GM12878 (cell line): ENCODE results near the gene BPTF. TPM values are rescaled to one million over a fixed set of nuclear protein-coding genes. Genes with fewer than 3 reads are reported as not detected.
A peak's percentile ranks its signal among the peaks of the same experiment; 100 is the strongest.

Source experiments
- CBFB ChIP-seq: IDR thresholded peaks from 2 replicates; pipeline ENCODE4 v1.6.1; 2016; ENCODE audit warnings: antibody characterized with exemption, low read depth
- CBX3 ChIP-seq: fragments of 200-600 bp; sonication (generic); IDR thresholded peaks from 2 replicates; pipeline ENCODE4 v1.6.1; 2016; ENCODE audit warnings: low read depth, borderline replicate concordance
- IKZF1 ChIP-seq: fragments of 450-650 bp; conservative IDR thresholded peaks from 2 replicates; pipeline ENCODE4 v1.6.1; 2017; ENCODE audit warnings: antibody characterized with exemption, mild to moderate bottlenecking
- NFIC ChIP-seq: IDR thresholded peaks from 2 replicates; pipeline ENCODE4 v1.6.1; 2012; ENCODE audit warnings: low read depth, mild to moderate bottlenecking, inconsistent platforms, low read length, moderate library complexity
- RBBP5 ChIP-seq: fragments of 200-600 bp; sonication (generic); conservative IDR thresholded peaks from 2 replicates; pipeline ENCODE4 v1.6.1; 2016
- RCOR1 ChIP-seq: conservative IDR thresholded peaks from 2 replicates; pipeline ENCODE4 v1.6.1; 2012; ENCODE audit warnings: low read depth, low read length, improper control_type of control experiment
- SREBF1 ChIP-seq: IDR thresholded peaks from 2 replicates; pipeline ENCODE4 v1.6.1; 2012; ENCODE audit warnings: mild to moderate bottlenecking, low read length
- ZNF207 ChIP-seq: fragments of 450-650 bp; IDR thresholded peaks from 2 replicates; pipeline ENCODE4 v1.6.1; 2014; ENCODE audit warnings: antibody characterized with exemption, mild to moderate bottlenecking, borderline replicate concordance
- ZNF384 ChIP-seq: IDR thresholded peaks from 2 replicates; pipeline ENCODE4 v1.6.1; 2012; ENCODE audit warnings: low read depth, mild to moderate bottlenecking, low read length, improper control_type of control experiment, borderline replicate concordance
- polyA plus RNA-seq, 11 experiments: library from polyadenylated mRNA; depleted of rRNA in 4 of 11; unstranded in 6 of 11; stranded (reverse) in 5 of 11; fragments of >200 nt; fragmentation: Nextera tagmentation in 4 of 11; fragmentation: Illumina TruSeq in 1 of 11; extraction: Ambion mirVana in 4 of 11; extraction: Trizol in 1 of 11; gene quantifications; 1 replicate in 1 of 11; 2 replicates in 10 of 11; pipeline versions ENCODE4 v1.2.1 to v1.2.3, GENCODE V29; 2011 to 2016; ENCODE audit warnings: inconsistent platforms in 2 of 11, missing spikeins in 2 of 11, low read depth in 1 of 11
- total RNA-seq, 4 experiments: library from RNA; depleted of rRNA in 3 of 4; stranded (reverse); fragments of >200 nt in 3 of 4; fragmentation: Illumina TruSeq in 1 of 4; extraction: Trizol in 1 of 4; gene quantifications; 2 replicates each; pipeline versions ENCODE4 v1.2.1 to v1.2.3, GENCODE V29; 2013 to 2021
- TF ChIP-seq, protein P1 (sequence below): fragments of 450-650 bp; formaldehyde crosslinking; IDR thresholded peaks from 2 replicates; pipeline ENCODE4 v1.5.0; 2022; ENCODE audit warnings: mild to moderate bottlenecking, missing genetic modification characterization
- TF ChIP-seq, protein P2 (sequence below): fragments of 450-650 bp; formaldehyde crosslinking; IDR thresholded peaks from 2 replicates; pipeline ENCODE4 v1.4.0; 2020; ENCODE audit warnings: mild to moderate bottlenecking, moderate library complexity
- TF ChIP-seq, protein P3 (sequence below): IDR thresholded peaks from 2 replicates; pipeline ENCODE4 v1.6.1; 2011; ENCODE audit warnings: borderline replicate concordance, low read depth, mild to moderate bottlenecking, moderate library complexity, low read length; ENCODE audit not compliant: insufficient read depth, poor library complexity, severe bottlenecking
- TF ChIP-seq, protein P4 (sequence below): IDR thresholded peaks from 2 replicates; pipeline ENCODE4 v1.6.1; 2011; ENCODE audit warnings: mild to moderate bottlenecking, low read depth, low read length, moderate library complexity; ENCODE audit not compliant: insufficient replicate concordance
- TF ChIP-seq, protein P5 (sequence below): IDR thresholded peaks from 2 replicates; pipeline ENCODE4 v1.6.1; 2011; ENCODE audit warnings: low read depth, low read length, improper control_type of control experiment, borderline replicate concordance

BPTF gene
- total and polyA plus RNA-seq, 10 of the 15 experiments (the other 5 are each of a cell fraction or from before 2014, with no cell fraction given): 19.4 to 78.3 (median 44.8) TPM

DNA sequence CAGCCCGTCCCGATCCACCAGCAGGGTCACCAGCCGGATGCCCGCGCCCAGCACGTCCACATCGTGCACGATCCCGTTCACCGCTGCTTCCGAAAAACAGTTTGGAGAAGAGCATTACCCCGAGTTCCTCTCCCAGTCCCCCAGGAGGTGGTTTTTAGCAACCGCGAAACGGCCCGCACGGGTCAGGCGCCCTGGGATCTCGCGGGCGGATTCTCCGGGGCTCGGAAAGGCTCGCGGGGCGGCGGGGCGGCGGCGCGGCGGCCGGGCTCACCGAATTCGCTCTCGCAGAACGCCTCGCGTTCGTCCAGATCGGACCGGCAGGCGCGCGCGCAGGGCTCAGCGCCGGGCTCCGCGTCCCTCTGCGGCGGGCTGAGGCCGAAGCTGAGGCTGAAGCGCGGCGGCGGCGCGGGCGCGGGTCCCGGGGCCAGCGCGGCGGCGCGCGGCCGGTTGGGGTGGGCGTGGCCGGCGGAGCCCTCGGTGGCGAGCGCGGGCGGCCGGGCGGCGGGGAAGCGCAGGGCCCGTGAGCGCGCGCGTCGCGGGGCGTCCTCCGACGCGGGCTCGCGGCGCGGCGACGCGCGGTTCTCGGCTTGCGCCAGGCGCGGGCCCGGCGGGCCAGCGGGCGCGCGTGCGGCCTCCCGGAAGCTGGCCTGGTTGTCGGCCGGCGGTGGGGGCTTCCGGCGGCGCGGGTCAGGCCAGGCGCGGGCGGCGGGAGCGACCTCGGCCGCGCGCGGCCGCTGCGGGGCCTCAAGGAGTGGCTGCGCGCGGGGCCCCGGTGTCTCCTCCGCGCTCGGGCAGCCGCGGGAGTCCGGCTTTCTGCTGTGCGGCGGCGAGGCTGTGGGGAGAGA is 168.1 kb downstream of the BPTF start (continued):
- TF ChIP-seq, protein P1, sequence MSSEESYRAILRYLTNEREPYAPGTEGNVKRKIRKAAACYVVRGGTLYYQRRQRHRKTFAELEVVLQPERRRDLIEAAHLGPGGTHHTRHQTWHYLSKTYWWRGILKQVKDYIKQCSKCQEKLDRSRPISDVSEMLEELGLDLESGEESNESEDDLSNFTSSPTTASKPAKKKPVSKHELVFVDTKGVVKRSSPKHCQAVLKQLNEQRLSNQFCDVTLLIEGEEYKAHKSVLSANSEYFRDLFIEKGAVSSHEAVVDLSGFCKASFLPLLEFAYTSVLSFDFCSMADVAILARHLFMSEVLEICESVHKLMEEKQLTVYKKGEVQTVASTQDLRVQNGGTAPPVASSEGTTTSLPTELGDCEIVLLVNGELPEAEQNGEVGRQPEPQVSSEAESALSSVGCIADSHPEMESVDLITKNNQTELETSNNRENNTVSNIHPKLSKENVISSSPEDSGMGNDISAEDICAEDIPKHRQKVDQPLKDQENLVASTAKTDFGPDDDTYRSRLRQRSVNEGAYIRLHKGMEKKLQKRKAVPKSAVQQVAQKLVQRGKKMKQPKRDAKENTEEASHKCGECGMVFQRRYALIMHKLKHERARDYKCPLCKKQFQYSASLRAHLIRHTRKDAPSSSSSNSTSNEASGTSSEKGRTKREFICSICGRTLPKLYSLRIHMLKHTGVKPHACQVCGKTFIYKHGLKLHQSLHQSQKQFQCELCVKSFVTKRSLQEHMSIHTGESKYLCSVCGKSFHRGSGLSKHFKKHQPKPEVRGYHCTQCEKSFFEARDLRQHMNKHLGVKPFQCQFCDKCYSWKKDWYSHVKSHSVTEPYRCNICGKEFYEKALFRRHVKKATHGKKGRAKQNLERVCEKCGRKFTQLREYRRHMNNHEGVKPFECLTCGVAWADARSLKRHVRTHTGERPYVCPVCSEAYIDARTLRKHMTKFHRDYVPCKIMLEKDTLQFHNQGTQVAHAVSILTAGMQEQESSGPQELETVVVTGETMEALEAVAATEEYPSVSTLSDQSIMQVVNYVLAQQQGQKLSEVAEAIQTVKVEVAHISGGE (CRISPR knock-in tag): no peak
- no peak for TF ChIP-seq CBFB
- peak; percentile 88 for TF ChIP-seq IKZF1
- TF ChIP-seq, protein P2, sequence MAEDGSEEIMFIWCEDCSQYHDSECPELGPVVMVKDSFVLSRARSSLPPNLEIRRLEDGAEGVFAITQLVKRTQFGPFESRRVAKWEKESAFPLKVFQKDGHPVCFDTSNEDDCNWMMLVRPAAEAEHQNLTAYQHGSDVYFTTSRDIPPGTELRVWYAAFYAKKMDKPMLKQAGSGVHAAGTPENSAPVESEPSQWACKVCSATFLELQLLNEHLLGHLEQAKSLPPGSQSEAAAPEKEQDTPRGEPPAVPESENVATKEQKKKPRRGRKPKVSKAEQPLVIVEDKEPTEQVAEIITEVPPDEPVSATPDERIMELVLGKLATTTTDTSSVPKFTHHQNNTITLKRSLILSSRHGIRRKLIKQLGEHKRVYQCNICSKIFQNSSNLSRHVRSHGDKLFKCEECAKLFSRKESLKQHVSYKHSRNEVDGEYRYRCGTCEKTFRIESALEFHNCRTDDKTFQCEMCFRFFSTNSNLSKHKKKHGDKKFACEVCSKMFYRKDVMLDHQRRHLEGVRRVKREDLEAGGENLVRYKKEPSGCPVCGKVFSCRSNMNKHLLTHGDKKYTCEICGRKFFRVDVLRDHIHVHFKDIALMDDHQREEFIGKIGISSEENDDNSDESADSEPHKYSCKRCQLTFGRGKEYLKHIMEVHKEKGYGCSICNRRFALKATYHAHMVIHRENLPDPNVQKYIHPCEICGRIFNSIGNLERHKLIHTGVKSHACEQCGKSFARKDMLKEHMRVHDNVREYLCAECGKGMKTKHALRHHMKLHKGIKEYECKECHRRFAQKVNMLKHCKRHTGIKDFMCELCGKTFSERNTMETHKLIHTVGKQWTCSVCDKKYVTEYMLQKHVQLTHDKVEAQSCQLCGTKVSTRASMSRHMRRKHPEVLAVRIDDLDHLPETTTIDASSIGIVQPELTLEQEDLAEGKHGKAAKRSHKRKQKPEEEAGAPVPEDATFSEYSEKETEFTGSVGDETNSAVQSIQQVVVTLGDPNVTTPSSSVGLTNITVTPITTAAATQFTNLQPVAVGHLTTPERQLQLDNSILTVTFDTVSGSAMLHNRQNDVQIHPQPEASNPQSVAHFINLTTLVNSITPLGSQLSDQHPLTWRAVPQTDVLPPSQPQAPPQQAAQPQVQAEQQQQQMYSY (CRISPR knock-in tag): no peak
- no peak for TF ChIP-seq ZNF384
- TF ChIP-seq, protein P3, sequence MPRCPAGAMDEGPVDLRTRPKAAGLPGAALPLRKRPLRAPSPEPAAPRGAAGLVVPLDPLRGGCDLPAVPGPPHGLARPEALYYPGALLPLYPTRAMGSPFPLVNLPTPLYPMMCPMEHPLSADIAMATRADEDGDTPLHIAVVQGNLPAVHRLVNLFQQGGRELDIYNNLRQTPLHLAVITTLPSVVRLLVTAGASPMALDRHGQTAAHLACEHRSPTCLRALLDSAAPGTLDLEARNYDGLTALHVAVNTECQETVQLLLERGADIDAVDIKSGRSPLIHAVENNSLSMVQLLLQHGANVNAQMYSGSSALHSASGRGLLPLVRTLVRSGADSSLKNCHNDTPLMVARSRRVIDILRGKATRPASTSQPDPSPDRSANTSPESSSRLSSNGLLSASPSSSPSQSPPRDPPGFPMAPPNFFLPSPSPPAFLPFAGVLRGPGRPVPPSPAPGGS: no peak
- TF ChIP-seq SREBF1: no peak
- no peak for TF ChIP-seq RCOR1
- TF ChIP-seq RBBP5: no peak
- TF ChIP-seq, protein P4, sequence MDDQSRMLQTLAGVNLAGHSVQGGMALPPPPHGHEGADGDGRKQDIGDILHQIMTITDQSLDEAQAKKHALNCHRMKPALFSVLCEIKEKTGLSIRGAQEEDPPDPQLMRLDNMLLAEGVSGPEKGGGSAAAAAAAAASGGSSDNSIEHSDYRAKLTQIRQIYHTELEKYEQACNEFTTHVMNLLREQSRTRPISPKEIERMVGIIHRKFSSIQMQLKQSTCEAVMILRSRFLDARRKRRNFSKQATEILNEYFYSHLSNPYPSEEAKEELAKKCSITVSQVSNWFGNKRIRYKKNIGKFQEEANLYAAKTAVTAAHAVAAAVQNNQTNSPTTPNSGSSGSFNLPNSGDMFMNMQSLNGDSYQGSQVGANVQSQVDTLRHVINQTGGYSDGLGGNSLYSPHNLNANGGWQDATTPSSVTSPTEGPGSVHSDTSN: no peak
- TF ChIP-seq, protein P5, sequence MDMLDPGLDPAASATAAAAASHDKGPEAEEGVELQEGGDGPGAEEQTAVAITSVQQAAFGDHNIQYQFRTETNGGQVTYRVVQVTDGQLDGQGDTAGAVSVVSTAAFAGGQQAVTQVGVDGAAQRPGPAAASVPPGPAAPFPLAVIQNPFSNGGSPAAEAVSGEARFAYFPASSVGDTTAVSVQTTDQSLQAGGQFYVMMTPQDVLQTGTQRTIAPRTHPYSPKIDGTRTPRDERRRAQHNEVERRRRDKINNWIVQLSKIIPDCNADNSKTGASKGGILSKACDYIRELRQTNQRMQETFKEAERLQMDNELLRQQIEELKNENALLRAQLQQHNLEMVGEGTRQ: no peak
- TF ChIP-seq ZNF207: 0 out of 2 replicates have a peak, but pooled peaks have one; percentile 27
- TF ChIP-seq CBX3: no peak
- TF ChIP-seq NFIC: no peak
